GM12878 (cell line): ENCODE measurements around the gene CMSS1. TPM values are rescaled to one million over a fixed set of nuclear protein-coding genes. Genes with fewer than 3 reads are reported as not detected.

Experiments used
- ATAC-seq: fragments of 200-7000 bp; cut with Tn5 transposase; 3 replicates; pipeline ENCODE4 v1.9.1; 2020; ENCODE audit warnings: mild to moderate bottlenecking, moderate library complexity
- BruUV-seq: library from RNA; stranded (reverse); fragments of 400-500 nt; replicated peaks from 2 replicates; lab custom pipeline; 2021; lab: Mats Ljungman, UMichigan
- CTCF ChIA-PET: fragments of 300-600 bp; sonication (Branson Sonifier 250); formaldehyde crosslinking; extraction: SDS; loops from one replicate; lab custom pipeline; 2021; ENCODE audit warnings: inconsistent platforms; lab: Yijun Ruan, JAX
- POLR2A ChIA-PET: fragments of 350-600 bp; formaldehyde crosslinking; extraction: SDS; loops from one replicate; lab custom pipeline; 2021; ENCODE audit warnings: inconsistent platforms; lab: Charles Lee
- RAD21 ChIA-PET: fragments of 300-600 bp; sonication (Branson Sonifier 250); formaldehyde crosslinking; loops from one replicate; lab custom pipeline; 2023; ENCODE audit warnings: antibody characterized with exemption; ENCODE audit not compliant: unreplicated experiment; lab: Charles Lee
- SMC1A ChIA-PET: fragments of 300-600 bp; sonication (Branson Sonifier 250); formaldehyde crosslinking; loops from one replicate; lab custom pipeline; 2023; ENCODE audit not compliant: unreplicated experiment, uncharacterized antibody; lab: Charles Lee
- DNase-seq: peaks from one replicate; pipeline ENCODE4 v3.0.0-alpha.2; 2011; ENCODE audit warnings: low read depth, low spot score
- FAIRE-seq: peaks from 3 replicates; lab custom pipeline; 2011; peaks lifted over from hg19 to GRCh38; lab: Jason Lieb, UNC
- H2AFZ ChIP-seq: 2 replicates; pipeline ENCODE4 v1.6.0; 2011; ENCODE audit warnings: low read depth, low read length, control low read depth; ENCODE audit not compliant: control insufficient read depth
- H3K27ac ChIP-seq: 2 replicates; pipeline ENCODE4 v1.5.1; 2011; ENCODE audit warnings: control low read depth; ENCODE audit not compliant: control insufficient read depth, insufficient read depth
- H3K27me3 ChIP-seq, 2 experiments: replicated peaks in 1 of 2; 2 replicates each; pipeline versions ENCODE4 v1.6.0 to v1.6.1; 2011; ENCODE audit warnings: low read length in 1 of 2; ENCODE audit not compliant: control insufficient read depth in 2 of 2, insufficient read depth in 2 of 2
- H3K36me3 ChIP-seq, 2 experiments: 2 replicates each; pipeline ENCODE4 v1.5.1; 2011; ENCODE audit warnings: low read length in 1 of 2; ENCODE audit not compliant: control insufficient read depth in 2 of 2, insufficient read depth in 2 of 2
- H3K4me1 ChIP-seq: 2 replicates; pipeline ENCODE4 v1.6.1; 2011; ENCODE audit warnings: mild to moderate bottlenecking, low read length, moderate library complexity, mixed read lengths; ENCODE audit not compliant: control insufficient read depth, insufficient read depth
- H3K4me2 ChIP-seq: 2 replicates; pipeline ENCODE4 v1.6.0; 2011; ENCODE audit warnings: control low read depth; ENCODE audit not compliant: control insufficient read depth, insufficient read depth
- H3K4me3 ChIP-seq: fragments of 200-600 bp; sonication (generic); 2 replicates; pipeline ENCODE4 v1.5.1; 2016
- H3K79me2 ChIP-seq: 2 replicates; pipeline ENCODE4 v1.6.0; 2011; ENCODE audit warnings: low read length; ENCODE audit not compliant: control insufficient read depth, insufficient read depth
- H3K9ac ChIP-seq: 2 replicates; pipeline ENCODE4 v1.8.0; 2011; ENCODE audit warnings: low read length, control low read depth, mixed read lengths; ENCODE audit not compliant: control insufficient read depth, insufficient read depth
- H3K9me3 ChIP-seq: replicated peaks from 3 replicates; pipeline ENCODE4 v1.5.1; 2011; ENCODE audit warnings: mild to moderate bottlenecking, low read length; ENCODE audit not compliant: control insufficient read depth, insufficient read depth
- H4K20me1 ChIP-seq: 2 replicates; pipeline ENCODE4 v1.6.0; 2011; ENCODE audit not compliant: control insufficient read depth, insufficient read depth
- CBX5 ChIP-seq: sonication (generic); IDR thresholded peaks from 2 replicates; pipeline ENCODE4 v1.6.1; 2016; ENCODE audit warnings: low read depth, moderate library complexity, mild to moderate bottlenecking, inconsistent platforms
- E2F8 ChIP-seq: fragments of 450-650 bp; IDR thresholded peaks from 2 replicates; pipeline ENCODE4 v1.6.1; 2018; ENCODE audit warnings: mild to moderate bottlenecking, low read depth, moderate library complexity; ENCODE audit not compliant: partially characterized antibody
- GATAD2B ChIP-seq: fragments of 450-650 bp; conservative IDR thresholded peaks from 2 replicates; pipeline ENCODE4 v1.6.1; 2017; ENCODE audit warnings: low read depth, mild to moderate bottlenecking, moderate library complexity
- HDGF ChIP-seq: fragments of 450-650 bp; IDR thresholded peaks from 2 replicates; pipeline ENCODE4 v1.6.1; 2016; ENCODE audit warnings: antibody characterized with exemption
- IKZF2 ChIP-seq, 2 experiments: fragments of 450-650 bp; IDR thresholded peaks; 2 replicates each; pipeline ENCODE4 v1.6.1; 2017; ENCODE audit warnings: mild to moderate bottlenecking in 2 of 2, moderate library complexity in 2 of 2
- JUND ChIP-seq: IDR thresholded peaks from 2 replicates; pipeline ENCODE4 v1.6.1; 2012; ENCODE audit warnings: low read depth, mild to moderate bottlenecking, low read length, improper control_type of control experiment, moderate library complexity
- SMAD5 ChIP-seq: IDR thresholded peaks from 2 replicates; pipeline ENCODE4 v1.6.1; 2016; ENCODE audit warnings: antibody characterized with exemption, low read depth
- ZBED1 ChIP-seq: IDR thresholded peaks from 2 replicates; pipeline ENCODE4 v1.6.1; 2016; ENCODE audit warnings: borderline replicate concordance
- WGBS: methylation state at CpG from one replicate; pipeline ENCODE4 v1.1.6; 2016; ENCODE audit warnings: low lambda C conversion rate; ENCODE audit not compliant: insufficient replicate concordance, insufficient coverage; ENCODE audit errors: missing lambda C conversion rate; 5-methylcytosine and 5-hydroxymethylcytosine counted together
- in situ Hi-C: fragments of 300-500 bp; cut with MboI; formaldehyde crosslinking; loops from 9 replicates; pipeline ENCODE4 v1.14.3; 2018; ENCODE audit warnings: mixed read lengths
- intact Hi-C: fragments of 100-400 bp; cut with micrococcal nuclease; formaldehyde crosslinking; loops from one replicate; pipeline ENCODE4 v1.14.2; 2022; ENCODE audit not compliant: unreplicated experiment
- polyA plus RNA-seq, 11 experiments: library from polyadenylated mRNA; depleted of rRNA in 4 of 11; unstranded in 6 of 11; stranded (reverse) in 5 of 11; fragments of >200 nt; fragmentation: Nextera tagmentation in 4 of 11; fragmentation: Illumina TruSeq in 1 of 11; extraction: Ambion mirVana in 4 of 11; extraction: Trizol in 1 of 11; gene quantifications; 1 replicate in 1 of 11; 2 replicates in 10 of 11; pipeline versions ENCODE4 v1.2.1 to v1.2.3, GENCODE V29; 2011 to 2016; ENCODE audit warnings: inconsistent platforms in 2 of 11, missing spikeins in 2 of 11, low read depth in 1 of 11
- total RNA-seq, 4 experiments: library from RNA; depleted of rRNA in 3 of 4; stranded (reverse); fragments of >200 nt in 3 of 4; fragmentation: Illumina TruSeq in 1 of 4; extraction: Trizol in 1 of 4; gene quantifications; 2 replicates each; pipeline versions ENCODE4 v1.2.1 to v1.2.3, GENCODE V29; 2013 to 2021
- TF ChIP-seq, protein P1 (sequence below): IDR thresholded peaks from 2 replicates; pipeline ENCODE4 v1.6.1; 2012; ENCODE audit warnings: low read length, inconsistent platforms

Gene CMSS1
- total and polyA plus RNA-seq, 10 of the 15 experiments (the other 5 are each of a cell fraction or from before 2014, with no cell fraction given), result 31.0 to 118 (median 70.1) TPM

- in situ Hi-C loops (no loop called here), intact Hi-C loops (no loop called here)
- no peak for TF ChIP-seq ZBED1
- no peak for TF ChIP-seq IKZF2 (IDR thresholded peaks at IDR 0.05)
- ChIA-PET RAD21 (no interaction called here), CTCF (no interaction called here), POLR2A (no interaction called here), SMC1A (no interaction called here)
- ATAC-seq (no peak), DNase-seq (no peak), FAIRE-seq (no peak)
- no peaks in the 10 kb centered on the region for H3K9me3 ChIP-seq
- H3K79me2 ChIP-seq, result no peaks in the 10 kb centered on the region
- no peak overlapping the region for H3K9ac ChIP-seq
- no peaks in the 10 kb centered on the region for H3K36me3 ChIP-seq
- 84% methylated on average over 4 of the region's 4 CpGs for WGBS
- H3K4me1 ChIP-seq, result no peaks in the 10 kb centered on the region
- H2AFZ ChIP-seq, result no peak overlapping the region
- H3K27ac ChIP-seq, result no peak overlapping the region
- no peak overlapping the region for H3K4me2 ChIP-seq
- no peak overlapping the region for H3K4me3 ChIP-seq
- no peaks in the 10 kb centered on the region for H3K27me3 ChIP-seq
- no TSS peak for BruUV-seq
- H4K20me1 ChIP-seq, result no peaks in the 10 kb centered on the region
Measured at GRCh38 chr3:100123112-100123511, 305.4 kb downstream of the CMSS1 start.

GRCh38 chr3:100124201-100124761 lies 306.6 kb downstream of the CMSS1 start:
- H3K9ac ChIP-seq, result no peak overlapping the region
- no peaks in the 10 kb centered on the region for H4K20me1 ChIP-seq
- no peak overlapping the region for H2AFZ ChIP-seq
- no peak overlapping the region for H3K4me2 ChIP-seq
- SMC1A ChIA-PET, result no interaction called here
- no peaks in the 10 kb centered on the region for H3K4me1 ChIP-seq
- TF ChIP-seq JUND, result no peak
- TF ChIP-seq HDGF, result no peak
- no peak for TF ChIP-seq GATAD2B
- no peak for TF ChIP-seq SMAD5
- TF ChIP-seq, protein P1, sequence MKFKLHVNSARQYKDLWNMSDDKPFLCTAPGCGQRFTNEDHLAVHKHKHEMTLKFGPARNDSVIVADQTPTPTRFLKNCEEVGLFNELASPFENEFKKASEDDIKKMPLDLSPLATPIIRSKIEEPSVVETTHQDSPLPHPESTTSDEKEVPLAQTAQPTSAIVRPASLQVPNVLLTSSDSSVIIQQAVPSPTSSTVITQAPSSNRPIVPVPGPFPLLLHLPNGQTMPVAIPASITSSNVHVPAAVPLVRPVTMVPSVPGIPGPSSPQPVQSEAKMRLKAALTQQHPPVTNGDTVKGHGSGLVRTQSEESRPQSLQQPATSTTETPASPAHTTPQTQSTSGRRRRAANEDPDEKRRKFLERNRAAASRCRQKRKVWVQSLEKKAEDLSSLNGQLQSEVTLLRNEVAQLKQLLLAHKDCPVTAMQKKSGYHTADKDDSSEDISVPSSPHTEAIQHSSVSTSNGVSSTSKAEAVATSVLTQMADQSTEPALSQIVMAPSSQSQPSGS, result no peak
- TF ChIP-seq CBX5, result no peak
- TF ChIP-seq E2F8, result no peak
- TF ChIP-seq, all 136 proteins: peak for 0
- Histone ChIP-seq H3K9me3 (no peaks in the 10 kb centered on the region), H3K79me2 (no peaks in the 10 kb centered on the region), H3K4me3 (no peak overlapping the region), H3K27me3 (no peaks in the 10 kb centered on the region), H3K27ac (no peak overlapping the region), H3K36me3 (no peaks in the 10 kb centered on the region)
- in situ Hi-C loops (no loop called here), intact Hi-C loops (no loop called here)
- RAD21 ChIA-PET, result no interaction called here
- WGBS, result 66% methylated on average over 5 of the region's 5 CpGs
- BruUV-seq, result no TSS peak
- no peak for FAIRE-seq
- ATAC-seq, result no peak; the same call in 2 of the 3 replicates
- CTCF ChIA-PET, result no interaction called here
- no peak for DNase-seq
- POLR2A ChIA-PET, result no interaction called here
